DND-41 (cell line): ENCODE measurements around the gene GPR137.

ENCODE experiments used
- ATAC-seq: fragments of 200-7000 bp; cut with Tn5 transposase; 3 replicates; pipeline ENCODE4 v1.9.1; 2021; ENCODE audit warnings: low read depth; ENCODE audit not compliant: insufficient read depth
- DNase-seq: peaks from one replicate; pipeline ENCODE4 v3.0.0-alpha.2; 2020
- H2AFZ ChIP-seq: 2 replicates; pipeline ENCODE4 v1.6.0; 2012; ENCODE audit warnings: low read depth, low read length
- H3K27ac ChIP-seq: 2 replicates; pipeline ENCODE4 v1.5.1; 2012; ENCODE audit warnings: low read length, inconsistent platforms
- H3K27me3 ChIP-seq: fragments of 200-600 bp; sonication (generic); 2 replicates; pipeline ENCODE4 v1.6.0; 2012; ENCODE audit warnings: low read length, mild to moderate bottlenecking, inconsistent platforms; ENCODE audit not compliant: insufficient read depth, poor library complexity
- H3K36me3 ChIP-seq: 2 replicates; pipeline ENCODE4 v1.5.1; 2012; ENCODE audit warnings: low read length, inconsistent platforms; ENCODE audit not compliant: insufficient read depth
- H3K4me1 ChIP-seq: 2 replicates; pipeline ENCODE4 v1.5.1; 2012; ENCODE audit warnings: mild to moderate bottlenecking, low read length; ENCODE audit not compliant: insufficient read depth
- H3K4me2 ChIP-seq: 2 replicates; pipeline ENCODE4 v1.6.0; 2012; ENCODE audit warnings: mild to moderate bottlenecking, moderate library complexity, low read length, inconsistent platforms; ENCODE audit not compliant: insufficient read depth
- H3K4me3 ChIP-seq, 2 experiments: fragments of 200-600 bp in 1 of 2; shearing (Covaris generic) in 1 of 2; 2 replicates each; pipeline ENCODE4 v1.5.1; 2012 to 2016; ENCODE audit warnings: inconsistent platforms in 2 of 2, low read length in 2 of 2, mild to moderate bottlenecking in 2 of 2, low read depth in 1 of 2, moderate library complexity in 1 of 2
- H3K79me2 ChIP-seq: 2 replicates; pipeline ENCODE4 v1.6.0; 2012; ENCODE audit warnings: low read length, inconsistent platforms; ENCODE audit not compliant: insufficient read depth
- H3K9ac ChIP-seq: 2 replicates; pipeline ENCODE4 v1.6.0; 2012; ENCODE audit warnings: low read depth, mild to moderate bottlenecking, inconsistent platforms, low read length, moderate library complexity
- H3K9me3 ChIP-seq: 2 replicates; pipeline ENCODE4 v1.5.1; 2012; ENCODE audit warnings: low read length, moderate library complexity, mild to moderate bottlenecking, inconsistent platforms; ENCODE audit not compliant: insufficient read depth, severe bottlenecking
- H4K20me1 ChIP-seq: 2 replicates; pipeline ENCODE4 v1.6.0; 2012; ENCODE audit warnings: low read length; ENCODE audit not compliant: insufficient read depth
- CTCF ChIP-seq: IDR thresholded peaks from 2 replicates; pipeline ENCODE4 v1.5.1; 2012; ENCODE audit warnings: borderline replicate concordance, low read length, moderate library complexity, mild to moderate bottlenecking; ENCODE audit not compliant: poor library complexity, severe bottlenecking; ENCODE audit errors: extremely low read depth
- EZH2 ChIP-seq: IDR thresholded peaks from 3 replicates; pipeline ENCODE4 v1.6.1; 2012; ENCODE audit warnings: borderline replicate concordance, low read depth, mild to moderate bottlenecking, moderate library complexity, low read length, inconsistent platforms; ENCODE audit not compliant: severe bottlenecking

Gene GPR137

GRCh38 chr11:64259533-64260067 is 26.0 kb upstream of the GPR137 start:
- no peak overlapping the region for H2AFZ ChIP-seq
- TF ChIP-seq EZH2 = no peak
- TF ChIP-seq CTCF = no peak
- H3K4me1 ChIP-seq = no peaks in the 10 kb centered on the region
- H3K9ac ChIP-seq = no peak overlapping the region
- no peak overlapping the region for H3K4me3 ChIP-seq
- no peaks in the 10 kb centered on the region for H3K9me3 ChIP-seq
- H3K4me2 ChIP-seq = no peak overlapping the region
- H4K20me1 ChIP-seq = no peaks in the 10 kb centered on the region
- no peaks in the 10 kb centered on the region for H3K79me2 ChIP-seq
- no peak for DNase-seq
- H3K27ac ChIP-seq = no peak overlapping the region
- H3K27me3 ChIP-seq = no peaks in the 10 kb centered on the region
- H3K36me3 ChIP-seq = peaks cover 55% of the 10 kb centered on the region
- 0 out of 3 replicates have a peak, but pooled peaks have one; percentile 42 for ATAC-seq

GRCh38 chr11:64260147-64260708 is 25.4 kb upstream of the GPR137 start:
- Histone ChIP-seq H3K27ac (no peak overlapping the region), H3K9ac (no peak overlapping the region), H3K4me3 (no peak overlapping the region), H3K4me1 (no peaks in the 10 kb centered on the region), H3K79me2 (no peaks in the 10 kb centered on the region), H2AFZ (no peak overlapping the region), H3K27me3 (no peaks in the 10 kb centered on the region), H4K20me1 (no peaks in the 10 kb centered on the region), H3K9me3 (no peaks in the 10 kb centered on the region), H3K4me2 (no peak overlapping the region), H3K36me3 (peaks cover 49% of the 10 kb centered on the region)
- TF ChIP-seq EZH2 (no peak), CTCF (no peak)
- no peak for ATAC-seq
- no peak for DNase-seq

GRCh38 chr11:64261556-64262080 is 24.0 kb upstream of the GPR137 start:
- TF ChIP-seq CTCF (no peak), EZH2 (no peak)
- H3K4me3 ChIP-seq = no peak overlapping the region
- DNase-seq (no peak), ATAC-seq (no peak)
- no peaks in the 10 kb centered on the region for H3K4me1 ChIP-seq
- H2AFZ ChIP-seq = no peak overlapping the region
- no peaks in the 10 kb centered on the region for H3K9me3 ChIP-seq
- peaks cover 46% of the 10 kb centered on the region for H3K36me3 ChIP-seq
- H3K9ac ChIP-seq = no peak overlapping the region
- no peak overlapping the region for H3K4me2 ChIP-seq
- no peaks in the 10 kb centered on the region for H3K27me3 ChIP-seq
- no peaks in the 10 kb centered on the region for H3K79me2 ChIP-seq
- no peak overlapping the region for H3K27ac ChIP-seq
- no peaks in the 10 kb centered on the region for H4K20me1 ChIP-seq
